ENCODE data around the gene PCBP1. TPM values are rescaled to one million over a fixed set of nuclear protein-coding genes. Genes with fewer than 3 reads are reported as not detected.
A peak's percentile ranks its signal among the peaks of the same experiment; 100 is the strongest.

Gene PCBP1
- total and polyA plus RNA-seq, 2 donors (not counting 1 experiment from before 2014, with no cell fraction given): 42.1 to 104 TPM

DNA sequence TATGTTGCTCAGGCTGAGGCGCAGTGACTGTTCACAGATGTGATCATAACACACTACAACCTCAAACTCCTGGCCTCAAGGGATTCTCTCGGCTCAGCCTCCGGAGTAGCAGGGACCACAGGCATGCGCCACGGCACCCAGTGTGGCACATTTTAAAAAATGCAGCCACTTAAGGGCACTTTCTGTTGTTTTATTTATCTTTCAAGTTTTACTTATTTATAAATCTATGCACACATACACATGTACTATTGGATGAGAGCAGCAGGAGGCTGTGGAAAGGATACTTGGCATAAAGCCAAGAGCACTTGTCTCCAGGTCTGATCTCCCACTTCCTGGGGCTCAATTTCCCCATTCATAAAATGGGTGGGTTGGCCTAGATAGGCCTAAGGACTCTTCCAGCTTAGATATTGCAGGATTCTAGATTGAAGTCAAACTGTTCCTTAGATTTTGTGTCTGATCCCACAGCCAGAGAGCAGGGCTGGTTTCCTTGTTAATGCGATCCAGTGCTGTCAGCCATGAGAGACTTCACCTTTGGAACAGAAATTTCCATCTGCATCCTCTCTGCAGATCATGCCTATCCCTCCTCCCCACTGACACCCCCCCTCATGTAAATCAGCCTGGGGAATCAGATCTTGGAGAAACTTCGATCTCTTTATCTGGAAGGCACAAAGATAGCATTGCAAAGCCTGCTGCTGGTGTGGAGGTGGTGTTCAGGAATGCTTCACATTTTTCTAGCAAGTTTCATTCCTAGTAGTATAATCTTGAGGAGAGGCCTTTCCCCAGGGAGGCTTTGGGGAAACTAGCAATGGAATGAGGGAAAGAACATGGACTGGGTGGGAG, 24.7 kb downstream of the PCBP1 start:
- no peak for TF ChIP-seq EZH2 (IDR thresholded peaks at IDR 0.05; ENCODE audit: low read length, missing control alignments)
- TF ChIP-seq, protein P1, sequence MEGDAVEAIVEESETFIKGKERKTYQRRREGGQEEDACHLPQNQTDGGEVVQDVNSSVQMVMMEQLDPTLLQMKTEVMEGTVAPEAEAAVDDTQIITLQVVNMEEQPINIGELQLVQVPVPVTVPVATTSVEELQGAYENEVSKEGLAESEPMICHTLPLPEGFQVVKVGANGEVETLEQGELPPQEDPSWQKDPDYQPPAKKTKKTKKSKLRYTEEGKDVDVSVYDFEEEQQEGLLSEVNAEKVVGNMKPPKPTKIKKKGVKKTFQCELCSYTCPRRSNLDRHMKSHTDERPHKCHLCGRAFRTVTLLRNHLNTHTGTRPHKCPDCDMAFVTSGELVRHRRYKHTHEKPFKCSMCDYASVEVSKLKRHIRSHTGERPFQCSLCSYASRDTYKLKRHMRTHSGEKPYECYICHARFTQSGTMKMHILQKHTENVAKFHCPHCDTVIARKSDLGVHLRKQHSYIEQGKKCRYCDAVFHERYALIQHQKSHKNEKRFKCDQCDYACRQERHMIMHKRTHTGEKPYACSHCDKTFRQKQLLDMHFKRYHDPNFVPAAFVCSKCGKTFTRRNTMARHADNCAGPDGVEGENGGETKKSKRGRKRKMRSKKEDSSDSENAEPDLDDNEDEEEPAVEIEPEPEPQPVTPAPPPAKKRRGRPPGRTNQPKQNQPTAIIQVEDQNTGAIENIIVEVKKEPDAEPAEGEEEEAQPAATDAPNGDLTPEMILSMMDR (conservative IDR thresholded peaks at IDR 0.05 in 1 of 2, IDR thresholded peaks at IDR 0.05 in 1 of 2; ENCODE audit: low read depth in 1 of 2, low read length in 2 of 2): no peak
- H3K9ac ChIP-seq (ENCODE audit: insufficient read depth, low read length): no peak overlapping the region

DNA sequence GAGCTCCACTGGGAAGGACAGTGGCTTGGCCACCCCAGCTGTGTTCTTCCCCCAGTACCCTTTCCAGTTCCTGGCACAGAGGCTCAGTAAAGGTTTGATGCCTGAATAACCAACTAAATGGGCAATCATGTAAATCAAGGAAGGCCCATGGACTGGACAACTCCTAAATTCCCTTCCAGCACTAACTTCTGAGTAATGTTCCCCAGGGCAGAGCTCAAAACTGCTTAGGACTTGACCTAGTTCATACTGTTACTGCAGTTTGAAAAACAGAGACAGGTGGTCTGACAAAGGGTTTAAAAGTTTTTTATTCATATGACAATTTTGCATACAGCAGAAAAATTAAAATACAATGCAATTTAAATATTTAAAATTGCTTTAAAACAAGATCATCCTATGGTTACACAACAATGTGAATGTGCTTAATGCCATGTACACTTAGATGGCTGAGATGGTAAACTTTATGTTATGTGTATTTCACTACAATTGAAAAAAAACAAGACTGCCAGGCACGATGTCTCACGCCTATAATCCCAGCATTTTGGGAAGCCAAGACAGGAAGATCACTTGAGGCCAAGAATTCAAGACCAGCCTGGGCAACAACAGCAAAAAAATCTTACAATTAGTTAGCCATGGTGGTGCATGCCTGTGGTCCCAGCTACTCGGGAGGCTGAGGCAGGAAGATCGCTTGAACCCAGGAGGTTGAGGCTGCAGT, 26.2 kb downstream of the PCBP1 start:
- Histone ChIP-seq H3K79me2 (ENCODE audit: control insufficient read depth, insufficient read depth, low read length) (no peaks in the 10 kb centered on the region), H3K4me2 (ENCODE audit: extremely low read depth, insufficient read depth, low read length) (no peak overlapping the region), H3K27me3 (ENCODE audit: control insufficient read depth, insufficient read depth, low read length) (no peaks in the 10 kb centered on the region), H3K9ac (ENCODE audit: insufficient read depth, low read length) (no peak overlapping the region), H3K4me1 (ENCODE audit: control insufficient read depth, extremely low read depth, insufficient read depth, low read length) (peaks cover 6% of the 10 kb centered on the region), H3K27ac (ENCODE audit: insufficient read depth, low read length) (no peak overlapping the region), H3K9me3 (ENCODE audit: control insufficient read depth, insufficient read depth, low read depth, low read length) (no peaks in the 10 kb centered on the region), H3K36me3 (ENCODE audit: control insufficient read depth, insufficient read depth, low read length) (no peaks in the 10 kb centered on the region), H4K20me1 (ENCODE audit: control insufficient read depth, extremely low read depth, insufficient read depth, low read length) (no peaks in the 10 kb centered on the region), H2AFZ (ENCODE audit: low read length) (no peak overlapping the region), H3K4me3 (replicated peaks in 1 of 4; ENCODE audit: control extremely low read depth in 1 of 4, insufficient read depth in 1 of 4, low read depth in 3 of 4, low read length in 4 of 4) (no peak overlapping the region)
- DNase-seq (ENCODE audit: low read depth in 2 of 2): no peak
- TF ChIP-seq, protein P1 (conservative IDR thresholded peaks at IDR 0.05 in 1 of 2, IDR thresholded peaks at IDR 0.05 in 1 of 2; ENCODE audit: low read depth in 1 of 2, low read length in 2 of 2): no peak
- TF ChIP-seq EZH2 (IDR thresholded peaks at IDR 0.05; ENCODE audit: low read length, missing control alignments): no peak

More for the DNA sequence above, 24.7 kb downstream of the PCBP1 start:
- H3K4me3 ChIP-seq (replicated peaks in 1 of 4; ENCODE audit: control extremely low read depth in 1 of 4, insufficient read depth in 1 of 4, low read depth in 3 of 4, low read length in 4 of 4): no peak overlapping the region
- H3K27ac ChIP-seq (ENCODE audit: insufficient read depth, low read length): no peak overlapping the region
- peak overlapping the region; percentile 61 for H3K4me2 ChIP-seq (ENCODE audit: extremely low read depth, insufficient read depth, low read length)
- no peaks in the 10 kb centered on the region for H3K36me3 ChIP-seq (ENCODE audit: control insufficient read depth, insufficient read depth, low read length)
- H4K20me1 ChIP-seq (ENCODE audit: control insufficient read depth, extremely low read depth, insufficient read depth, low read length): no peaks in the 10 kb centered on the region
- no peak overlapping the region for H2AFZ ChIP-seq (ENCODE audit: low read length)
- no peaks in the 10 kb centered on the region for H3K79me2 ChIP-seq (ENCODE audit: control insufficient read depth, insufficient read depth, low read length)
- DNase-seq (ENCODE audit: low read depth in 2 of 2): peak in 1 of 2 donors; percentile 78
- no peaks in the 10 kb centered on the region for H3K9me3 ChIP-seq (ENCODE audit: control insufficient read depth, insufficient read depth, low read depth, low read length)
- peaks cover 6% of the 10 kb centered on the region for H3K4me1 ChIP-seq (ENCODE audit: control insufficient read depth, extremely low read depth, insufficient read depth, low read length)
- H3K27me3 ChIP-seq (ENCODE audit: control insufficient read depth, insufficient read depth, low read length): no peaks in the 10 kb centered on the region

DNA sequence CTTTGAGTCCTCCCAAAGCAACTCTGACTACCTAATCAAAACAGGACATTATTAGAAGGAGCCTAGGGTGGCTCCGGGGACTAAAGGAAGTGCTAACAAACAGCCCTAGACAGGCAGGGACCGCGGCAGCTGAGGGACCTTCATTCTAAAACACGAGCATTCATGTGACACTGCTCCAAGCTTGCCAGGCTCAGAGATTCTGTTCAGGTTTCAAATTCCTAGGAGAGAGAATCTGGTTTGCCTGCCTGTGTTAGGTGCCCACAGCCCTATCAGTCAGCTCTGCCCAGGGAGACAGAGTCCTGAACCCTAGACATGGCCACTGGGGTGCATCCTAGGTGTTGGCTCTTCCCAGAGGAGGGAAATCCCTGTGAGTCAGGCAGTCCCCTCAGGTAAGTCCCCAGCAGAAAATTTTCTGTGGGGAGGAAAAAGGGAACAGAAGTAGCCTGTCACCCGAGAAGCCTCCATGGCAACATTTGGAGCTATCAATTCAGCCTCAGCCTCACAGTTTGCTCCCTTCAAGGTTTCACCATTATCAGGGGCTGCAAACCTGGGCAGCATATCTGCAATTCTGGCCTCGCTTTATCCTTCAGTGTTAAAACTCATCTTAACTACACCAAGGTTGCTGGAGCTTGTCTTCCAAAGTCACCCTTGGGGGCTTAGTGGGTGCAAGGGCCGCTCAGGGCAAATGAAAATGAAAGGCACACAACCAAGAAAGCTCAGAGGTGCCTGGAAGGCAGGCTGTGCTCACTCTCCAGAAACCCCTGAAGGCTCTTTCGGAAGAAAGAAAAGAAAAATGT, 28.6 kb downstream of the PCBP1 start:
- no peaks in the 10 kb centered on the region for H4K20me1 ChIP-seq (ENCODE audit: control insufficient read depth, extremely low read depth, insufficient read depth, low read length)
- no peak for DNase-seq (ENCODE audit: low read depth in 2 of 2)
- H3K79me2 ChIP-seq (ENCODE audit: control insufficient read depth, insufficient read depth, low read length): no peaks in the 10 kb centered on the region
- H3K4me1 ChIP-seq (ENCODE audit: control insufficient read depth, extremely low read depth, insufficient read depth, low read length): peaks cover 4% of the 10 kb centered on the region
- no peak overlapping the region for H3K4me2 ChIP-seq (ENCODE audit: extremely low read depth, insufficient read depth, low read length)
- H3K9me3 ChIP-seq (ENCODE audit: control insufficient read depth, insufficient read depth, low read depth, low read length): no peaks in the 10 kb centered on the region
- no peak overlapping the region for H3K27ac ChIP-seq (ENCODE audit: insufficient read depth, low read length)
- no peaks in the 10 kb centered on the region for H3K36me3 ChIP-seq (ENCODE audit: control insufficient read depth, insufficient read depth, low read length)
- H3K27me3 ChIP-seq (ENCODE audit: control insufficient read depth, insufficient read depth, low read length): no peaks in the 10 kb centered on the region
- H3K4me3 ChIP-seq (replicated peaks in 1 of 4; ENCODE audit: control extremely low read depth in 1 of 4, insufficient read depth in 1 of 4, low read depth in 3 of 4, low read length in 4 of 4): no peak overlapping the region
- H2AFZ ChIP-seq (ENCODE audit: low read length): no peak overlapping the region
- TF ChIP-seq, protein P1 (conservative IDR thresholded peaks at IDR 0.05 in 1 of 2, IDR thresholded peaks at IDR 0.05 in 1 of 2; ENCODE audit: low read depth in 1 of 2, low read length in 2 of 2): no peak
- no peak for TF ChIP-seq EZH2 (IDR thresholded peaks at IDR 0.05; ENCODE audit: low read length, missing control alignments)
- H3K9ac ChIP-seq (ENCODE audit: insufficient read depth, low read length): no peak overlapping the region

All from fibroblast of lung (primary cell).